Suprapubic skin (tissue), 4 donors: ENCODE measurements around the gene CGB5.
"Not testable (repeated sequence)": the region's sequence is repeated elsewhere in the genome, so short reads cannot be mapped to it uniquely, and the experiment has no call there.

Experiments
- POLR2A ChIP-seq, 2 donors: fragments of 450-650 bp; IDR thresholded peaks; one replicate each; pipeline ENCODE4 v1.6.1; 2017; ENCODE audit warnings: antibody characterized with exemption in 2 of 2, mild to moderate bottlenecking in 2 of 2, moderate library complexity in 2 of 2
- POLR2AphosphoS5 ChIP-seq, 3 donors: sonication (generic); formaldehyde crosslinking; IDR thresholded peaks; one replicate each; pipeline ENCODE4 v1.6.1; 2017; ENCODE audit warnings: antibody characterized with exemption in 3 of 3
- TF ChIP-seq, protein P1 (sequence below), 2 donors: fragments of 200-600 bp in 1 of 2; fragments of 450-650 bp in 1 of 2; sonication (generic) in 1 of 2; IDR thresholded peaks; one replicate each; pipeline ENCODE4 v1.5.1; 2016 to 2019; ENCODE audit warnings: antibody characterized with exemption in 2 of 2, mild to moderate bottlenecking in 1 of 2, moderate library complexity in 1 of 2

DNA sequence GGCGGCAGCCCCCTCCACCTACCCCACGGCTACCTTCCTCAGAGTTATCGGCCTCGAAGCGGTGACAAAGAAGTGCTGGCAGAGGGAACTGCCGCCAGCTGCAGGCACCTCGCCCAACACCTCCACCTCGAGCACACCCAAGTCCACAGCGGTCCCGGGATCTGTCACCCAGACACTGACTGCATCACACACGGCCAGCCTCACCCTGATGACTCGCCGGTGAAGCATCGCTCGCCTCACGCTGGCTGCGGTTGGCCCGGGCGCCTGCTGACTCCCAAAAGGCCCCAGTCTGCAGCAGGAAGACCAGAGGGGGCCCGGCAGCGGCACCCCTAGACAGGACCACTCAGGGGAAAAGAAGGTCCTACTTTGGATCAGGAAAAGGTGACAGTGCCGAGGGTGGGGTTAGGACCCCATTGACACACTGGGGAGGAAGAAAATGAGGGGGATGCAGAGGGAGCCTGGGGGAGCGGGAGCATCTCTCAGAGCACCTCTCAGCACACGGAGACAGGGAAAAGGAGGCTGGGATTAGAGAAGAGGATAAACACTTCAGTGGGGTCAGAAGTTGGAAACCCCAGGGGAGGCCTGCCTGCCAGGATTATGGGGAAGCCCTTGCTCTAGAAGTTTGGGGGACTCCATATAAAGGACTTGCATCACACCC, 6.9 kb downstream of the CGB5 start:
- TF ChIP-seq, protein P1, sequence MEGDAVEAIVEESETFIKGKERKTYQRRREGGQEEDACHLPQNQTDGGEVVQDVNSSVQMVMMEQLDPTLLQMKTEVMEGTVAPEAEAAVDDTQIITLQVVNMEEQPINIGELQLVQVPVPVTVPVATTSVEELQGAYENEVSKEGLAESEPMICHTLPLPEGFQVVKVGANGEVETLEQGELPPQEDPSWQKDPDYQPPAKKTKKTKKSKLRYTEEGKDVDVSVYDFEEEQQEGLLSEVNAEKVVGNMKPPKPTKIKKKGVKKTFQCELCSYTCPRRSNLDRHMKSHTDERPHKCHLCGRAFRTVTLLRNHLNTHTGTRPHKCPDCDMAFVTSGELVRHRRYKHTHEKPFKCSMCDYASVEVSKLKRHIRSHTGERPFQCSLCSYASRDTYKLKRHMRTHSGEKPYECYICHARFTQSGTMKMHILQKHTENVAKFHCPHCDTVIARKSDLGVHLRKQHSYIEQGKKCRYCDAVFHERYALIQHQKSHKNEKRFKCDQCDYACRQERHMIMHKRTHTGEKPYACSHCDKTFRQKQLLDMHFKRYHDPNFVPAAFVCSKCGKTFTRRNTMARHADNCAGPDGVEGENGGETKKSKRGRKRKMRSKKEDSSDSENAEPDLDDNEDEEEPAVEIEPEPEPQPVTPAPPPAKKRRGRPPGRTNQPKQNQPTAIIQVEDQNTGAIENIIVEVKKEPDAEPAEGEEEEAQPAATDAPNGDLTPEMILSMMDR (IDR thresholded peaks at IDR 0.05): not testable (repeated sequence)
- TF ChIP-seq POLR2AphosphoS5, POLR2A (IDR thresholded peaks at IDR 0.05): not testable (repeated sequence)
